ENCODE measurements around the gene ASB6. TPM values are rescaled to one million over a fixed set of nuclear protein-coding genes. Genes with fewer than 3 reads are reported as not detected.
A peak's percentile ranks its signal among the peaks of the same experiment; 100 is the strongest.

The ASB6 gene
- total RNA-seq, 1 donor from 2014 or later: 26.2 TPM

DNA sequence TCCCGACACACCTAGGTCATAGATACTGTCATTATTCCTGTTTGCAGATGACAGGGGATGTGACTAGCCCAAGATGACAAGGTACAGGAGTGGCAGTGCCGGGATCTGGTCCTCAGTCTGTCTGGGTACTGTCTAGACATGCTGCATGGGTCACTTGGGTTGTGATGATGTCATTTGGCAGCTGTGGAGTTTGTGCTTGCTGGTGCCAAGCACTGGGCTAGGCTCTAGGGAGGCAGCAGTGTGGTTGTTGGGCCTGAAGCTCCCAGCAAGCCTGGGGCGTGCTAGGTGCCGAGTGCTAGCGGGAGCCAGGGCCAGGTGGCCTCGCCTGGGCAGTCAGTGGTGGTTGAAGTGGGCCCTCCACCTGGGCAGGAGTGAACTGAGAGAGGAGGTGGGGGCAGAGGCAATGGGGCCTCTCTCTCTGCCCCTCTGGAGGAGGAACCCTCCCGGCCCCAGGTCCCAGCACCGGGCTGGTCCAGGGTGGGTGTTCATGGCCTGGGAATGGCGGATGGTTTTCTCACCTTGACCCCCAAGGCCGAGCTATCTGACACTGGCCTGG lies 8.8 kb upstream of the ASB6 start:
- no peak overlapping the region for H3K4me3 Mint-ChIP-seq (ENCODE audit: unreplicated experiment)
- no peaks in the 10 kb centered on the region for H3K9me3 Mint-ChIP-seq (ENCODE audit: unreplicated experiment)
- TF ChIP-seq, protein P1, sequence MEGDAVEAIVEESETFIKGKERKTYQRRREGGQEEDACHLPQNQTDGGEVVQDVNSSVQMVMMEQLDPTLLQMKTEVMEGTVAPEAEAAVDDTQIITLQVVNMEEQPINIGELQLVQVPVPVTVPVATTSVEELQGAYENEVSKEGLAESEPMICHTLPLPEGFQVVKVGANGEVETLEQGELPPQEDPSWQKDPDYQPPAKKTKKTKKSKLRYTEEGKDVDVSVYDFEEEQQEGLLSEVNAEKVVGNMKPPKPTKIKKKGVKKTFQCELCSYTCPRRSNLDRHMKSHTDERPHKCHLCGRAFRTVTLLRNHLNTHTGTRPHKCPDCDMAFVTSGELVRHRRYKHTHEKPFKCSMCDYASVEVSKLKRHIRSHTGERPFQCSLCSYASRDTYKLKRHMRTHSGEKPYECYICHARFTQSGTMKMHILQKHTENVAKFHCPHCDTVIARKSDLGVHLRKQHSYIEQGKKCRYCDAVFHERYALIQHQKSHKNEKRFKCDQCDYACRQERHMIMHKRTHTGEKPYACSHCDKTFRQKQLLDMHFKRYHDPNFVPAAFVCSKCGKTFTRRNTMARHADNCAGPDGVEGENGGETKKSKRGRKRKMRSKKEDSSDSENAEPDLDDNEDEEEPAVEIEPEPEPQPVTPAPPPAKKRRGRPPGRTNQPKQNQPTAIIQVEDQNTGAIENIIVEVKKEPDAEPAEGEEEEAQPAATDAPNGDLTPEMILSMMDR (IDR thresholded peaks at IDR 0.05; ENCODE audit: unreplicated experiment): no peak
- no peak for DNase-seq (ENCODE audit: low spot score)
- H3K36me3 Mint-ChIP-seq (ENCODE audit: low read depth, unreplicated experiment): peaks cover 4% of the 10 kb centered on the region
- H3K27me3 Mint-ChIP-seq (ENCODE audit: unreplicated experiment): peaks cover 11% of the 10 kb centered on the region
- no peaks in the 10 kb centered on the region for H3K4me1 Mint-ChIP-seq (ENCODE audit: unreplicated experiment)
- H3K27ac Mint-ChIP-seq (ENCODE audit: unreplicated experiment): no peak overlapping the region

DNA sequence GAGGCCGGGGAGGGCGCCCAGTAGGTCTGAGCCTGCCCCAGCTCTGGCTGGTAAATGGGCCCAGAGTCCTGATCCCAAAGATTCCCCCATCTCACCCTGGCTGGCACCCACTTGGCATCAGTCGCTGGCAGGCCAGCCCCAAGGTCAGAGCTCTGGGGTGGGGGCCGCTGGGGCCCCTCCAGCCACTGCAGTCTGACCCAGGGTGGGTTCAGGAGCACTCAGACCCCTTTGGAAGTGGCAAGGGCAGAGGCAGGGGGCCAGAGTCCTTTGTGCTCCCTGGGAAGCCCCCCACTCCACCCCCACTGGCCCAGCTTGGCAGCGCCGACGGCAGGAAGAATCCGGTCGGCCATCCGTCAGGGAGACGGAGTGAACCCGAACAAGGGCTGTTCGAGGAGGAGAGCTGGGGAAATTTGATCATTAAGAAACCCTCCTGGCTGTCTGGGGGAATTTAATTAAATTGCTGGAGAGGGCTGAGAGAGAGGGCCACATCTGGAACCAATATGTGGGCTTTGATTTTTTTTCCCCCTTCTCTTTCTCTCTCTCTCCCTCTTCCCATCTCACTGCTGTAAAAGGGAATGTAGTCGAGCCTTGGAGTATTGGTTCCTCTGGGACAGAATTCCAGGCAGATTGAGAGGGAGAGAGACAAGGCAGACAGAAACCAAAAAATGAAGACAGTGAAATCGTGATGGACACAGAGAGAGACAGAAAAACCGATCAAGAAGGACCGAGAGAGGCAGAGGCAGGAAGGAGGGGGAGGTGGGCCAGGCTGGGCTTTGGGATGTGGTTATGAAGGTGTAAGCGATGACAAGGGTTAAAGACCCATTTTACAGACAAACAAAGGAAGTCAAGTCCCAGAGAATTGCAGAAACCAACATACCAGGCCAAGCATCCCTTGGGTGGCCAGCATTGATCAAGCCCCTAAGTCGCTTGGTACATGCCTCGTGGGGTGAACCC lies 8.1 kb upstream of the ASB6 start:
- Mint-ChIP-seq H3K4me1 (ENCODE audit: unreplicated experiment) (no peaks in the 10 kb centered on the region), H3K4me3 (ENCODE audit: unreplicated experiment) (no peak overlapping the region), H3K27me3 (ENCODE audit: unreplicated experiment) (peaks cover 11% of the 10 kb centered on the region), H3K9me3 (ENCODE audit: unreplicated experiment) (no peaks in the 10 kb centered on the region), H3K36me3 (ENCODE audit: low read depth, unreplicated experiment) (peaks cover 4% of the 10 kb centered on the region), H3K27ac (ENCODE audit: unreplicated experiment) (no peak overlapping the region)
- TF ChIP-seq, protein P1 (IDR thresholded peaks at IDR 0.05; ENCODE audit: unreplicated experiment): no peak
- no peak for DNase-seq (ENCODE audit: low spot score)

DNA sequence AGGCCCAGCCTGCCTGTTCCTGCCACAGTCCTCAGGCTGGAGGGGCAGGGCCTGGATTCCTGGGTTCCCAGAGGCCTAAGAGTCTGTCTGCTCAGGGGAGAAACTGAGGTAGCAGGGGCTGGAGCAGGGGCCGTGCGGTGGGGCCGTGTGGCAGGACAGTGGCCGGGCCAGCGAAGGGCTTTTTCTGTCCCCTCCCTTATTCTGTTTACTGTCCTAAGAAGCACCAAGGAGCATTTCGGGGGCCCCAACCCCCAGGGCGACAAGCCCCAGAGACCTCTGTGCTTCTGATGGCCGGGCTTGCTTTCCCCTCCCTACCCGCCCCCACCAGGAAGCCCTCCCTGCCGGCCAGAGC lies 6.8 kb upstream of the ASB6 start:
- Mint-ChIP-seq H3K27me3 (ENCODE audit: unreplicated experiment) (peaks cover 11% of the 10 kb centered on the region), H3K36me3 (ENCODE audit: low read depth, unreplicated experiment) (peaks cover 4% of the 10 kb centered on the region), H3K4me1 (ENCODE audit: unreplicated experiment) (no peaks in the 10 kb centered on the region), H3K9me3 (ENCODE audit: unreplicated experiment) (no peaks in the 10 kb centered on the region), H3K4me3 (ENCODE audit: unreplicated experiment) (no peak overlapping the region), H3K27ac (ENCODE audit: unreplicated experiment) (no peak overlapping the region)
- TF ChIP-seq, protein P1 (IDR thresholded peaks at IDR 0.05; ENCODE audit: unreplicated experiment): no peak
- DNase-seq (ENCODE audit: low spot score): no peak

DNA sequence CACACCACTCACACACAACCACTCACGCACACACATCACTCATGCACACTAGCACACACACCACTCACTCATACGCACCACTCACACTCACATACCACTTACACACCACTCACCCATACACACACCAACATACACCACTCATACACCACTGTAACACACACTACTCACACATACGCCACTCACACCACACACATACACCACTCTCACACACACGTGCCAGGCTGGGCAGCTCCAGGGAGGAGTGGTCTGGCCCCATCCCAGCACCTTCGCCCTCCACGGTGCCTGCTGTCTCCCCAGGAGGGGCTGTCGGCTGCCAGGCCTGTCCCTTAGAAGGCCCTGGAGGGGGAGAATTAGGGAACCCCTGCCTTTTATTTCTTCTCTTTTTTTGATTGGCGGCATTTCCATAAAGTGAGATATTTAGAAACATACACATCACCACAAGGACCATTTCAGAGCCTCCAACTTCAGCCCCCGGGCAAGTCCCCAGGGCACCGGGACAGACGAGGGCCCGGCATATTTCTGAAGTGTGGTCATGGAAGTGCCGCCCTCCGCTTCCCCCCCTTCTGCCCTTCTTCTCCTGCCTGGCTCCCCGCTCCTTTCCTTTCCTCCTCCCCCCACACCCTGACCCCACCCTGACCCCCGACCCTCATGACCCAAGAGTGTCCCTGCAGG lies 6.3 kb upstream of the ASB6 start:
- no peaks in the 10 kb centered on the region for H3K9me3 Mint-ChIP-seq (ENCODE audit: unreplicated experiment)
- TF ChIP-seq, protein P1 (IDR thresholded peaks at IDR 0.05; ENCODE audit: unreplicated experiment): no peak
- no peak for DNase-seq (ENCODE audit: low spot score)
- peak overlapping the region; percentile 21 for H3K4me3 Mint-ChIP-seq (ENCODE audit: unreplicated experiment)
- H3K27me3 Mint-ChIP-seq (ENCODE audit: unreplicated experiment): peaks cover 11% of the 10 kb centered on the region
- H3K4me1 Mint-ChIP-seq (ENCODE audit: unreplicated experiment): no peaks in the 10 kb centered on the region
- peaks cover 4% of the 10 kb centered on the region for H3K36me3 Mint-ChIP-seq (ENCODE audit: low read depth, unreplicated experiment)
- no peak overlapping the region for H3K27ac Mint-ChIP-seq (ENCODE audit: unreplicated experiment)

Data from endothelial cell (in vitro differentiated cells).